Pericardium fibroblast (primary cell): ENCODE data around the gene ZCCHC3. TPM values are rescaled to one million over a fixed set of nuclear protein-coding genes. Genes with fewer than 3 reads are reported as not detected.

Experiments used
- total RNA-seq: library from RNA; depleted of rRNA; stranded (reverse); fragments of >200 nt; gene quantifications from 2 replicates; pipeline ENCODE4 v1.2.3, GENCODE V29; 2015

ZCCHC3 gene, protein sequence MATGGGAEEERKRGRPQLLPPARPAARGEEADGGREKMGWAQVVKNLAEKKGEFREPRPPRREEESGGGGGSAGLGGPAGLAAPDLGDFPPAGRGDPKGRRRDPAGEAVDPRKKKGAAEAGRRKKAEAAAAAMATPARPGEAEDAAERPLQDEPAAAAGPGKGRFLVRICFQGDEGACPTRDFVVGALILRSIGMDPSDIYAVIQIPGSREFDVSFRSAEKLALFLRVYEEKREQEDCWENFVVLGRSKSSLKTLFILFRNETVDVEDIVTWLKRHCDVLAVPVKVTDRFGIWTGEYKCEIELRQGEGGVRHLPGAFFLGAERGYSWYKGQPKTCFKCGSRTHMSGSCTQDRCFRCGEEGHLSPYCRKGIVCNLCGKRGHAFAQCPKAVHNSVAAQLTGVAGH
- total RNA-seq, result 25.1 and 34.5 TPM in 2 replicates

GRCh38 chr20:297098-297924 lies at the start of gene ZCCHC3:
ZCCHC3 (plus strand) TSS chr20:297570; CDS start chr20:297587, 17 bp downstream.

GRCh38 chr20:257419-257818 lies 40.0 kb upstream of the ZCCHC3 start, which contains the start of gene DEFB132:
DEFB132 (plus strand) TSS chr20:257724; CDS start chr20:257779, 55 bp downstream.

GRCh38 chr20:290084-290831 lies 7.1 kb upstream of the ZCCHC3 start, which contains the start of gene C20orf96:
C20orf96 (minus strand) TSS chr20:290750; CDS start chr20:290610, 140 bp downstream.

DNA sequence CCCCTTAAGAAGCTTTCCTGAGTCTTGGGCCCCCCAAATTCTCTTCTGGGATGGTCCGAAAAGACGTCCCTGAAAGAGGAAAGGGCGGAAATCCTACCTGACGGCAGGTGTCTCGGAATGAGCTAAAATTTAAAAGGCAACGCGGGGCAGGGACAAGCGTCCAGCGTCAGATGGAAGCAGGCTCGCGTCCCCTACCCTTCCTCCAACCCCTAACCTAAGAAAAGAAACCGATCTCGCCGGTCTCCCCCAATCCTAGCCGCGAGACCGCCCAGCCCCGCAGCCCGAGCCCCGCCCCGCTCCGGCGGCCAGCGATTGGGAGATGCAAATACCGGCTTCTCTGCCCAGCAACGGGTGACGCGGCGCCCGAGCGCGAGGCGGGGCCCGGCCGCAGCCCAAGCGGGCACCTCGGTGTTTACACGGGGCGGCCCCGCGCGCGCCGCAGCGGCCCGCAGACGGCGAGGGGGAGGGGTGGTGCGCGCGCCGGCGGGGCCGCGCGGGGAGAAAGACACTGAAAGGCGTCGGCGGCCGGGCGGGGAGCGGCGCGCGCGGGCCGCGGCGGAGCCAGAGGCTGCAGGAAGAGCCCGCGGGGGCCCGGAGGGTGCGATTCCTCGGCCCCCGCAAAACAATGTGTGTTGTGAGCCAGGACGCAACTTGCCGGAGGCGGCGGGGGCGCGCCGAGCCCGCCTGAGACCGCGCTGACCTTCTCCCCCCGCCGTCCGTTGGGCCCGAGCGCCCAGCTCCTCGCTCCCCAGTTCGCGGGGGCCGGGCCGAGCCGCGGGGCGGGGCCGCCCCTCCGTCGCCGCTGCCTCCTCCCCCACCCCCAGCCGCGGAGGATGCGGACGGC lies 27.9 kb downstream of the ZCCHC3 start, which contains the start of gene SOX12:
SOX12 (plus strand) TSS at position 508 of the 844 bp plus-strand sequence. CDS start 373 bp downstream, outside the sequence.

GRCh38 chr20:346640-347316 lies 49.4 kb downstream of the ZCCHC3 start, which contains the start of gene NRSN2:
NRSN2 (plus strand) TSS chr20:347111; CDS start chr20:349644, 2,533 bp downstream.

Other genes with a start within 250 kb of the ZCCHC3 start
- gene DEFB125, start 209.9 kb upstream of the ZCCHC3 start, total RNA-seq, result not detected in 2 replicates
- not detected in 2 replicates for gene DEFB126, start 155.0 kb upstream of the ZCCHC3 start, total RNA-seq
- not detected in 2 replicates for gene DEFB127, start 140.1 kb upstream of the ZCCHC3 start, total RNA-seq
- gene DEFB128, start 107.9 kb upstream of the ZCCHC3 start, total RNA-seq, result not detected in 2 replicates
- not detected in 2 replicates for gene DEFB129, start 70.3 kb upstream of the ZCCHC3 start, total RNA-seq
- not detected in 2 replicates for gene DEFB132, start 39.8 kb upstream of the ZCCHC3 start, total RNA-seq
- gene C20orf96, start 6.8 kb upstream of the ZCCHC3 start, total RNA-seq, result 0.51 and 0.93 TPM in 2 replicates
- gene SOX12, start 28.0 kb downstream of the ZCCHC3 start, total RNA-seq, result 17.6 and 19.7 TPM in 2 replicates
- gene NRSN2, start 49.5 kb downstream of the ZCCHC3 start, total RNA-seq, result 55.3 and 58.9 TPM in 2 replicates
- 79.1 and 152 TPM in 2 replicates for gene TRIB3, start 83.2 kb downstream of the ZCCHC3 start, total RNA-seq
- gene RBCK1, start 110.7 kb downstream of the ZCCHC3 start, total RNA-seq, result 117 and 150 TPM in 2 replicates
- 36.1 and 38.8 TPM in 2 replicates for gene TBC1D20, start 165.0 kb downstream of the ZCCHC3 start, total RNA-seq
- gene CSNK2A1, start 246.2 kb downstream of the ZCCHC3 start, total RNA-seq, result 52.3 and 75.8 TPM in 2 replicates